Activated CD4-positive, alpha-beta T cell treated with anti-CD3 and anti-CD28 coated beads, Interleukin-2, amount 50 U/mL, for 48 hours (primary cell): ENCODE results near the gene NOL4L.

Experiments used
- DNase-seq, 2 experiments: peaks; one replicate each; pipeline ENCODE4 v3.0.0-alpha.2; 2020

The NOL4L gene

GRCh38 chr20:32585011-32585585, at the start of gene NOL4L:
NOL4L (minus strand) TSS chr20:32585333; CDS start chr20:32584890, 443 bp downstream.
- DNase-seq, result peak; percentile 39 to 47

- DNase-seq, result no peak
Observed at GRCh38 chr20:32634041-32634805, 49.1 kb upstream of the NOL4L start.

- DNase-seq, result no peak
Observed at GRCh38 chr20:32632461-32633354, 47.6 kb upstream of the NOL4L start.

GRCh38 chr20:32631933-32632460, 46.9 kb upstream of the NOL4L start:
- no peak for DNase-seq

GRCh38 chr20:32629813-32630212, 44.7 kb upstream of the NOL4L start:
- no peak for DNase-seq

- no peak for DNase-seq
Observed at GRCh38 chr20:32628960-32629530, 43.9 kb upstream of the NOL4L start.

- DNase-seq, result no peak
Observed at GRCh38 chr20:32626859-32627636, 41.9 kb upstream of the NOL4L start.

GRCh38 chr20:32626407-32626806, 41.3 kb upstream of the NOL4L start:
- no peak for DNase-seq

- DNase-seq, result no peak
Observed at GRCh38 chr20:32625996-32626395, 40.9 kb upstream of the NOL4L start.

GRCh38 chr20:32624687-32625345, 39.7 kb upstream of the NOL4L start:
- no peak for DNase-seq

- DNase-seq, result no peak
Observed at GRCh38 chr20:32623667-32624157, 38.6 kb upstream of the NOL4L start.

- DNase-seq, result no peak
Observed at GRCh38 chr20:32622585-32623468, 37.7 kb upstream of the NOL4L start.

- DNase-seq, result no peak
Observed at GRCh38 chr20:32621891-32622584, 36.9 kb upstream of the NOL4L start.

GRCh38 chr20:32621071-32621890, 36.1 kb upstream of the NOL4L start:
- no peak for DNase-seq

- no peak for DNase-seq
Observed at GRCh38 chr20:32619586-32619985, 34.5 kb upstream of the NOL4L start.

GRCh38 chr20:32614772-32615171, 29.6 kb upstream of the NOL4L start:
- DNase-seq, result no peak

GRCh38 chr20:32614303-32614702, 29.2 kb upstream of the NOL4L start:
- DNase-seq, result no peak

- no peak for DNase-seq
Observed at GRCh38 chr20:32613192-32614053, 28.3 kb upstream of the NOL4L start.
